ENCODE results near the gene ATG5.

ATG5 gene

GRCh38 chr6:106186172-106186571, 139.4 kb downstream of the ATG5 start:
- no peaks in the 10 kb centered on the region for H3K9me3 ChIP-seq
- no peaks in the 10 kb centered on the region for H3K4me1 ChIP-seq
- no peaks in the 10 kb centered on the region for H4K20me1 ChIP-seq
- no peak for TF ChIP-seq Cebpa-rat (IDR thresholded peaks at IDR 0.05)
- H3K9ac ChIP-seq, result no peak overlapping the region
- no peak overlapping the region for H3K4me2 ChIP-seq
- no peak overlapping the region for H3K27ac ChIP-seq
- H3K36me3 ChIP-seq, result peaks cover 7% of the 10 kb centered on the region
- H3K27me3 ChIP-seq, result no peaks in the 10 kb centered on the region
- H3K4me3 ChIP-seq, result no peak overlapping the region

GRCh38 chr6:106185615-106186014, 139.9 kb downstream of the ATG5 start:
- no peaks in the 10 kb centered on the region for H4K20me1 ChIP-seq
- no peak overlapping the region for H3K4me2 ChIP-seq

GRCh38 chr6:106184629-106185028, 140.9 kb downstream of the ATG5 start:
- H3K36me3 ChIP-seq, result peaks cover 7% of the 10 kb centered on the region
- no peak overlapping the region for H3K4me3 ChIP-seq
- no peak overlapping the region for H3K4me2 ChIP-seq
- no peak overlapping the region for H3K9ac ChIP-seq
- no peaks in the 10 kb centered on the region for H3K4me1 ChIP-seq
- H3K27me3 ChIP-seq, result no peaks in the 10 kb centered on the region
- no peaks in the 10 kb centered on the region for H4K20me1 ChIP-seq
- no peak for TF ChIP-seq Cebpa-rat (IDR thresholded peaks at IDR 0.05)
- no peak overlapping the region for H3K27ac ChIP-seq
- no peaks in the 10 kb centered on the region for H3K9me3 ChIP-seq

More at GRCh38 chr6:106185615-106186014, 139.9 kb downstream of the ATG5 start:
- TF ChIP-seq Cebpa-rat (IDR thresholded peaks at IDR 0.05), result no peak
- Histone ChIP-seq H3K27me3 (no peaks in the 10 kb centered on the region), H3K9ac (no peak overlapping the region), H3K4me3 (no peak overlapping the region), H3K4me1 (no peaks in the 10 kb centered on the region), H3K9me3 (no peaks in the 10 kb centered on the region), H3K36me3 (peaks cover 7% of the 10 kb centered on the region), H3K27ac (no peak overlapping the region)

- no peak overlapping the region for H3K27ac ChIP-seq
- no peaks in the 10 kb centered on the region for H4K20me1 ChIP-seq
Observed at GRCh38 chr6:106183430-106183829, 142.1 kb downstream of the ATG5 start.

GRCh38 chr6:106182455-106182854, 143.1 kb downstream of the ATG5 start:
- H3K4me2 ChIP-seq, result no peak overlapping the region
- H3K4me1 ChIP-seq, result peaks cover 13% of the 10 kb centered on the region

More at GRCh38 chr6:106183430-106183829, 142.1 kb downstream of the ATG5 start:
- H3K9ac ChIP-seq, result no peak overlapping the region
- TF ChIP-seq Cebpa-rat (IDR thresholded peaks at IDR 0.05), result no peak
- H3K4me1 ChIP-seq, result peaks cover 12% of the 10 kb centered on the region
- H3K4me2 ChIP-seq, result no peak overlapping the region
- H3K9me3 ChIP-seq, result no peaks in the 10 kb centered on the region
- H3K27me3 ChIP-seq, result no peaks in the 10 kb centered on the region
- no peak overlapping the region for H3K4me3 ChIP-seq
- H3K36me3 ChIP-seq, result peaks cover 7% of the 10 kb centered on the region

GRCh38 chr6:106181664-106182418, 143.7 kb downstream of the ATG5 start:
- Histone ChIP-seq H3K4me2 (no peak overlapping the region), H3K36me3 (peaks cover 7% of the 10 kb centered on the region), H3K27me3 (no peaks in the 10 kb centered on the region), H3K4me1 (peaks cover 13% of the 10 kb centered on the region), H3K27ac (no peak overlapping the region), H3K4me3 (no peak overlapping the region), H3K9me3 (no peaks in the 10 kb centered on the region), H4K20me1 (no peaks in the 10 kb centered on the region), H3K9ac (no peak overlapping the region)
- no peak for TF ChIP-seq Cebpa-rat (IDR thresholded peaks at IDR 0.05)

More at GRCh38 chr6:106182455-106182854, 143.1 kb downstream of the ATG5 start:
- no peak for TF ChIP-seq Cebpa-rat (IDR thresholded peaks at IDR 0.05)
- Histone ChIP-seq H3K27me3 (no peaks in the 10 kb centered on the region), H3K27ac (no peak overlapping the region), H3K4me3 (no peak overlapping the region), H3K36me3 (peaks cover 7% of the 10 kb centered on the region), H4K20me1 (no peaks in the 10 kb centered on the region), H3K9ac (no peak overlapping the region), H3K9me3 (no peaks in the 10 kb centered on the region)

GRCh38 chr6:106180208-106180607, 145.4 kb downstream of the ATG5 start:
- Histone ChIP-seq H3K4me3 (no peak overlapping the region), H3K4me2 (no peak overlapping the region), H3K36me3 (no peaks in the 10 kb centered on the region), H3K9me3 (no peaks in the 10 kb centered on the region), H3K27ac (no peak overlapping the region), H3K27me3 (no peaks in the 10 kb centered on the region), H3K4me1 (peaks cover 13% of the 10 kb centered on the region), H4K20me1 (no peaks in the 10 kb centered on the region), H3K9ac (no peak overlapping the region)
- TF ChIP-seq Cebpa-rat (IDR thresholded peaks at IDR 0.05), result no peak

- TF ChIP-seq Cebpa-rat (IDR thresholded peaks at IDR 0.05), result no peak
- no peaks in the 10 kb centered on the region for H3K36me3 ChIP-seq
- H3K27ac ChIP-seq, result no peak overlapping the region
- peaks cover 13% of the 10 kb centered on the region for H3K4me1 ChIP-seq
- no peaks in the 10 kb centered on the region for H4K20me1 ChIP-seq
- H3K9me3 ChIP-seq, result no peaks in the 10 kb centered on the region
- H3K4me3 ChIP-seq, result no peak overlapping the region
- no peaks in the 10 kb centered on the region for H3K27me3 ChIP-seq
- H3K9ac ChIP-seq, result no peak overlapping the region
- H3K4me2 ChIP-seq, result peak overlapping the region; percentile 41
Observed at GRCh38 chr6:106178900-106179299, 146.7 kb downstream of the ATG5 start.

GRCh38 chr6:106177786-106178185, 147.8 kb downstream of the ATG5 start:
- Histone ChIP-seq H3K9me3 (no peaks in the 10 kb centered on the region), H3K36me3 (no peaks in the 10 kb centered on the region), H3K27ac (no peak overlapping the region), H3K4me3 (no peak overlapping the region), H4K20me1 (no peaks in the 10 kb centered on the region), H3K4me1 (peaks cover 13% of the 10 kb centered on the region), H3K27me3 (no peaks in the 10 kb centered on the region), H3K4me2 (no peak overlapping the region), H3K9ac (no peak overlapping the region)
- no peak for TF ChIP-seq Cebpa-rat (IDR thresholded peaks at IDR 0.05)

- peaks cover under 1% of the 10 kb centered on the region; the same call in 1 of the 2 replicates for H3K4me1 ChIP-seq
- no peak for TF ChIP-seq Cebpa-rat (IDR thresholded peaks at IDR 0.05)
- no peak overlapping the region for H3K4me2 ChIP-seq
- H3K9ac ChIP-seq, result no peak overlapping the region
- no peaks in the 10 kb centered on the region for H4K20me1 ChIP-seq
- no peak overlapping the region for H3K4me3 ChIP-seq
- no peak overlapping the region for H3K27ac ChIP-seq
- no peaks in the 10 kb centered on the region for H3K27me3 ChIP-seq
- H3K9me3 ChIP-seq, result no peaks in the 10 kb centered on the region
- no peaks in the 10 kb centered on the region for H3K36me3 ChIP-seq
Observed at GRCh38 chr6:106173124-106173879, 152.3 kb downstream of the ATG5 start.

Measured in BLaER1 (cell line).